Fibroblast of pulmonary artery (primary cell): Measurements from ENCODE around the gene SLC25A33.

Source experiments
- DNase-seq: peaks from one replicate; pipeline ENCODE4 v3.0.0-alpha.2; 2010; ENCODE audit warnings: low read depth
- H3K4me3 ChIP-seq: replicated peaks from 2 replicates; pipeline ENCODE4 v1.5.1; 2011; ENCODE audit warnings: low read depth, mild to moderate bottlenecking, control low read depth, low read length, moderate library complexity
- CTCF ChIP-seq: IDR thresholded peaks from 2 replicates; pipeline ENCODE4 v1.5.1; 2011; ENCODE audit warnings: mild to moderate bottlenecking, control low read depth, low read length, inconsistent platforms; ENCODE audit errors: missing control alignments

Gene SLC25A33

GRCh38 chr1:9520411-9520810, 18.9 kb upstream of the SLC25A33 start:
- no peak for DNase-seq
- TF ChIP-seq CTCF: no peak
- H3K4me3 ChIP-seq: no peak overlapping the region

GRCh38 chr1:9529190-9529589, 10.1 kb upstream of the SLC25A33 start:
- peak; percentile 17 for DNase-seq
- H3K4me3 ChIP-seq: no peak overlapping the region
- TF ChIP-seq CTCF: no peak

GRCh38 chr1:9530320-9530719, 8.9 kb upstream of the SLC25A33 start:
- DNase-seq: no peak
- no peak overlapping the region for H3K4me3 ChIP-seq
- TF ChIP-seq CTCF: no peak

GRCh38 chr1:9534953-9535352, 4.3 kb upstream of the SLC25A33 start:
- H3K4me3 ChIP-seq: no peak overlapping the region
- no peak for TF ChIP-seq CTCF
- DNase-seq: no peak

GRCh38 chr1:9536301-9536700, 3.0 kb upstream of the SLC25A33 start:
- TF ChIP-seq CTCF: no peak
- H3K4me3 ChIP-seq: no peak overlapping the region

GRCh38 chr1:9537863-9538668, 1.2 kb upstream of the SLC25A33 start:
- H3K4me3 ChIP-seq: no peak overlapping the region
- TF ChIP-seq CTCF: no peak

More at GRCh38 chr1:9536301-9536700, 3.0 kb upstream of the SLC25A33 start:
- DNase-seq: no peak

GRCh38 chr1:9538669-9539164, 548 bp upstream of the SLC25A33 start:
- no peak overlapping the region for H3K4me3 ChIP-seq
- DNase-seq: no peak
- TF ChIP-seq CTCF: no peak

More at GRCh38 chr1:9537863-9538668, 1.2 kb upstream of the SLC25A33 start:
- no peak for DNase-seq
